HG03439 (cell line): ENCODE data around the gene CXCR6.

Experiments used
- ATAC-seq: cut with Tn5 transposase; IDR thresholded peaks from one replicate; pipeline ENCODE4 v1.9.1; 2021; ENCODE audit warnings: mild to moderate bottlenecking, moderate library complexity; ENCODE audit not compliant: unreplicated experiment

Gene CXCR6

DNA sequence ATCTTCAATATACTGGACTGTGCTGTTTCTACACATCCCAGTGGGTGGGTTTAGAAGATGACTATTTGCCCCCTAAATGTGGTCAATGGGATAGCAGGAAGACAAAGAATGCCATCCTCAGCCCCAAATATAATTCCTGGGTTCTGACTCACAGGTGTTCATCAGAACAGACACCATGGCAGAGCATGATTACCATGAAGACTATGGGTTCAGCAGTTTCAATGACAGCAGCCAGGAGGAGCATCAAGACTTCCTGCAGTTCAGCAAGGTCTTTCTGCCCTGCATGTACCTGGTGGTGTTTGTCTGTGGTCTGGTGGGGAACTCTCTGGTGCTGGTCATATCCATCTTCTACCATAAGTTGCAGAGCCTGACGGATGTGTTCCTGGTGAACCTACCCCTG is 3.0 kb downstream of the CXCR6 start:
- ATAC-seq = no peak

DNA sequence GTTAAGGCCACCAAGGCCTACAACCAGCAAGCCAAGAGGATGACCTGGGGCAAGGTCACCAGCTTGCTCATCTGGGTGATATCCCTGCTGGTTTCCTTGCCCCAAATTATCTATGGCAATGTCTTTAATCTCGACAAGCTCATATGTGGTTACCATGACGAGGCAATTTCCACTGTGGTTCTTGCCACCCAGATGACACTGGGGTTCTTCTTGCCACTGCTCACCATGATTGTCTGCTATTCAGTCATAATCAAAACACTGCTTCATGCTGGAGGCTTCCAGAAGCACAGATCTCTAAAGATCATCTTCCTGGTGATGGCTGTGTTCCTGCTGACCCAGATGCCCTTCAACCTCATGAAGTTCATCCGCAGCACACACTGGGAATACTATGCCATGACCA is 3.6 kb downstream of the CXCR6 start:
- ATAC-seq = no peak

DNA sequence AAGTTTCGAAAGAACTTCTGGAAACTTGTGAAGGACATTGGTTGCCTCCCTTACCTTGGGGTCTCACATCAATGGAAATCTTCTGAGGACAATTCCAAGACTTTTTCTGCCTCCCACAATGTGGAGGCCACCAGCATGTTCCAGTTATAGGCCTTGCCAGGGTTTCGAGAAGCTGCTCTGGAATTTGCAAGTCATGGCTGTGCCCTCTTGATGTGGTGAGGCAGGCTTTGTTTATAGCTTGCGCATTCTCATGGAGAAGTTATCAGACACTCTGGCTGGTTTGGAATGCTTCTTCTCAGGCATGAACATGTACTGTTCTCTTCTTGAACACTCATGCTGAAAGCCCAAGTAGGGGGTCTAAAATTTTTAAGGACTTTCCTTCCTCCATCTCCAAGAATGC is 4.1 kb downstream of the CXCR6 start:
- ATAC-seq = no peak

DNA sequence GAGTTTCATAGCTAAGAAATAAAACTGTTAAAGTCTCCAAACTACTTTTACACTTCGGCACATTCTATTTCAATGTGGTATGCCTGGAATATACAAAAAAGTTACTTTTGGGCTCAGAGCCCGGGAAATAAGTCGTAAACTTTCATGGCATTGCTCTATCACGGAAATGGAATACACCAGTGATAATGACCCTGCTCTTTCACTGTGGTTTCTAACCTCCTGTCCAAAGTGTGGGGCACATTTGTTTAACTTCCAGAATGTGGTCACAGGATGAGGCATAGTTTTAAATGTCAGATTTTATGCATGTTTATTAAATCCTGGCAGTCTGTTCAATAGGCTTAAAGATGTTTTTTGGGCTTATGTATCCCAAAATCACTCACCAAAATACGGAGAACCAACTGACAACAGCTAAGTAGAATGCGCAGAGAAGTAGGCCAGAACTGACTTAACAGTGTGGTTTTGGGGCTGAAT is 5.1 kb downstream of the CXCR6 start:
- ATAC-seq = no peak

DNA sequence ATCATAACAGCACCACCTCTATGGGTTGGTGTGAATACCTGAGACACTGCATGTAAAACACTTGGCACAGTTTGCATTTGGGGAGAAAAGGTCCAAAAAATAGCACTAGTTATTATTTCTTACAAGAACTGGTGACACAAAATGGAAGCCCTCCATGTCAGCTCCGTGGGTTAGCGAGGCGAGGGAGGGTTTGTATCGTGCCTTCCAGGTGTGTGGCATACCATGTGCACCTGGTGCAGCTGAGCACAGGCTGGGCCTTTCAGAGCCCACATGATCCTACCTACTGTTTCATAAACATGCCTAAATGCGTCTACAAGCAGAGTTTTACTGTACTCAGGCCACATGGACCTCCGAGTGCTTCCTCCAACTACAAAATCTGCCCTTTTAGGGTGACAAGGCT is 5.6 kb downstream of the CXCR6 start:
- no peak for ATAC-seq

DNA sequence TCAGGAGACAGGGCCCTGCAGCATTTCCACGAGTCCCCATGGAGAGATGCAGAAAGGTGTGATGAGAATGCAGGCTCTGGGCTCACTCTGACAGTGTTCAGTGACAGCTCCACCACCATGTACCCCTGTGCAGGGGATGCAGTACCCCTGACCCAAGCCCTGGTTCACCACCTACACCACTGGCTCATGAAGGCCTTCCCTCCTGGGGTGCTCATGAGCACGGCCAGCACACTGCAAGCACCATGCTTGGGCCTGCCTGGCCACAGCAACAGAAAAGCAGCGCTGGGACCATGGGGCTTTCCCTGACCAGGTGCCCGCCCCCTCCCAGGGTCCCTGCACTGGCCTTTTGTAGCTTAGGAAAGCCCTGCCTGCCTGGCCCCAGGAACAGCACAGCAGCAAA is 6.2 kb downstream of the CXCR6 start:
- no peak for ATAC-seq

DNA sequence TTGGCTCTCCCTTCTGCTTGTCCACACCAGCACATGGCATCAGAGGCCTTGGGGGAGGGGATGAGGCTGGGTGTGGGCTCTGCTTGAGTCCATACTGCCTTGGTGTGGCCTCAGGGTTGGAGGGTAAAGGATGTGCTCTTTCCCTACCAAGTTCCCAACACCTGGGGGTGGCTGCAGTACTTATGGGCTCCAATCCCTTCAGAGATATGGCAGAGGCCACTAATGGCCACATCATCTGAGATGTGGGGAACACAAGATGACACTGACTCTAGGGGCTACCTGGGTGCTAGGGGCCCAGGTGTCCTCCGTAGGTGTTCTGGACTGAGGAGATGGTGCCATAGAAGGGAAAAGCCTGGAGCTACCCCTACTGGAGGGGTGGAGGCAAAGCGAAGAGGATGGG is 6.9 kb downstream of the CXCR6 start:
- no peak for ATAC-seq

DNA sequence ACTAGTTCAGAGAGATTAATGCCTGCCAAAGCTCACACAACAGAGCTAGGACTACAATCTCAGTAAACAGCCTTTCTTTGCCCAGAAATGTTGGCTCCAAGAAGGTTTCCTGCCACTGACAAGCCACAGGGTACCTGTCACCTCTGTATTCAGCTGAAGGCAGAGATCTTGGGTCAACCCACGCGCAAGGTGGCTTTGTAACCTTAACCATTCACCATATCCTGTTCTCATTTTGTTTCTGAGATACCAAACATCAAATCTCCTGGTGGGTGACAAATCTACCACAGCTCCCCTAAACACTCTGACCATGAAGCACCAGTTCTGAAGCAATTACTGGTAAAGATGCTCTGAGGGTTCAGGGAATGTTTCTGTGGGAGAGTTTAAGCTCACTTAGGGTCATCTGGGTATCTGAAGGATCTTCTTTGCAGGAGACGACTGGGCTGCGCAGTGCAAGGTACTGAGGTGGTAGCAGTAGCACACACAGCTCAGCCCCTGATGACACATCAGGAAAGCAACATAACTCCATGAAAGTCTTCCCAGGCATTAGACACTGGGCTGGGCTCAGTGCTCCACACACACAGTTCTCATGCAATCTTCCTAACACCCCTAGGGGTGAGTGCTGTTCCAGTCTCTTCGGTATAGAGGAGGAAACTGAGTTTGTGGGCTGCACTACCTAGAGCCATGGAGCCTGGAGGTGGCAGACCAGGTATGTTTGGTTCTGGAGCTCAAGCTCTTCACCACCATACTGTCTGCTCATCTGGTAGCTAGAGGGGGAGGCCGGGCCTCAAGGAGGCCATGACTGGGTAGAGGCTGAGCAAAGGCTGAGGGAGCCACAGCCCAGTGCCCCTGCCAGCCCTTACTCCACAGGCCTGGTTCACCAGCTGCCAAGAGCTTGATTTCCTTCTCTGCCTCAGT is 7.7 kb downstream of the CXCR6 start:
- no peak for ATAC-seq

DNA sequence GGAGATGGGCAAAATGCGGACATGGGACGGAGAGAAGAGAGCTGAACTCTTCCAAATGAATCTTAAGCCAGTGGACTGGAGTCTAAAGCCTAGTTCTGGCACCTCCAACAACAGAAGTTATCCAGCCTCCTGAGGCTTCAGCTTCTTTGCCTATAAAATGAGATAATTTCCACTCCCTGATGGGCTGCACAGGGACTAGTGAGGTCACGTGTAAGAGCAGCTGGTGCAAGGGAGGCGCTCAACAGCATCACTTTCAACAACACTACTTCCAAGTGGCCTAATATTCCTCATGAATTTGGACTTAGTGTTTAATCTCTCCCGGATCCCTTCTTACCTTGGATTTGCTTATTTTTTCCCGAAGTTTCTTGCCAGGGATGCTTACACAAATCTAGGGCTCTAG is 8.7 kb downstream of the CXCR6 start:
- ATAC-seq = no peak

DNA sequence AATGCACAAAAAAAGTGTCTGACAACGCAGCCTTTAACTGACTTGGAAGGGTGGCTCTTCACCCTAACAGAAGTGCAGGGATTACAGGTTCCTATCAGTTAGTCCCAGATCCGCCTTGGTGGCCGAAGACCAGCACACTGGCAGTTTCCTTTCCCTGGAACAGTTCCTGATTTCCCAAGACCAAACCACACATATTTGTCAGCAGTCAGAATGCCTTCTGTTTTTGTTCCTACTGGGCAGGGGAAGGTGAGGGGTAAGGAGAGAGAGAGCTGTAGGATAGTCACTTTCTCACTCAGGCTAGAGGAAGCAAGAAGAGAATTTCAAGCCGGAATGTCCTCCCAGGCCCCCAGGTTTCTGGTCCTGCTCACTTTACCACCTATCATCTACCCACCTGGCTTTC is 9.2 kb downstream of the CXCR6 start:
- ATAC-seq = no peak

DNA sequence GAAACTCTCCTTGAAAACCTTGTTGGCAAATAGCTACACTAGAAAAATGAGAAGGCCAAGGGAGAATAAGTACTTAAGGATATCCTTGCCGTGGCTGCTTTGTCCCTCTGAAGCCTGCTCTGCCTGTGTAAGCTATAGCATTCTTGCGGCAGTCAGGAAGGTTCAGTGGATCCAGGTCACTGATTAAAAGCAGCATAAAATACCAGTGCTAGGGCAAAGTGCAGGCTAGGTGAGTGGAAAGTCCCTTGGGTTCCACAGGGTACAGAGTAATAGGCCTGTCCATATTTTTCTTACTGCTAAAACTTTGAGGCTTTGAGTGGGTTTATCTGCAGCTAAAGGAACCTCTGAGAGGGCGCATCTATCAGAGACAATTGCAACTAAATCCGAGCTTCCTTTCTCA is 10.3 kb downstream of the CXCR6 start:
- ATAC-seq = no peak

DNA sequence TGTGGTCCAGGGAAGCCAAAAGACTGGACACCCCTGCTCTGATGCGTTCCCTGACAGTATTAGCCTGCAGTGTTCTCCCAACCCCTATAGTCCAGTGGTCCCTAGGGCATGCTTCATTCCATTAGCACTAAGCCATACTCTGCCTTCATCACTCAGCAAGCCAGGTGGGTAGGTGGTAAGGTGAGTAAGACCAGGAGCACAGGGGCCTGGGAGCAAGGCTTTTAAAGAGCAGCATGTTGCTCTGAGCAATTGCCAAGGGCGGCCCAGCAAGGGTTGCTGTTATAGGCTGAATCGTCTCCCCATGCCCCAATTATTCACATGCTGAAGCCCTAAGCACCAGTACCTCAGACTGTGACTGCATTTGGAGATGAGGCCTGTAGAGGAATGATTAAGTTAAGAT is 11.0 kb downstream of the CXCR6 start:
- no peak for ATAC-seq

DNA sequence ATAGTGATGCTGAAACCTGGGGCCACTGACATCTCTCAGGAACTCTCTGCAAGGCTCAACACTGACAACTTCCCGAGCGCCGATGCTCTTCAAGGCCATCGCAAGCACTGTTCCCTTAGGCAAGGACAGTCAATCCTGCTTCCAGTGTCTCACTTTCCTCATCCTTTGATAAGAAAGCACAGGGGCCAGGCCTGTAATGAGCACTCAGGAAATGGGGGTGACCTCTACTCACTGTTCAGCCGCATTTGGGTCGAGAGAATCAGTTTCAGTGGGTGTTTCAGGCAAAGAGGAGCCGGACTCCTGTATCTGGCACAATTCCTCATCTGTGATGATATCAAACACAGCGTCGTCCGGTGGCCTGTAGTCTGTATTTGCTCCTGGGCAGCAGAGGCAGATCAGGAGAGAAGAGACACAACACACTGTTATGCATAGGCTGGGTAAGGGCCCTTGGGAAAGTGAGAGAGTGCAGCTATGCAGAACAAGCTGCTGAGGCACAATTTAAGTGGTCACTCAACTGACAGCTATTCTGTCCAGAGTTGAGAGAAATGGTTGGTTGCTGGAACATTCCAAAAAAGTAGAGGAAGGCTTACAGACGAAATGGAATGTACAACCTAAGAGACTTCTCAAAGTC is 11.9 kb downstream of the CXCR6 start:
- ATAC-seq = no peak

DNA sequence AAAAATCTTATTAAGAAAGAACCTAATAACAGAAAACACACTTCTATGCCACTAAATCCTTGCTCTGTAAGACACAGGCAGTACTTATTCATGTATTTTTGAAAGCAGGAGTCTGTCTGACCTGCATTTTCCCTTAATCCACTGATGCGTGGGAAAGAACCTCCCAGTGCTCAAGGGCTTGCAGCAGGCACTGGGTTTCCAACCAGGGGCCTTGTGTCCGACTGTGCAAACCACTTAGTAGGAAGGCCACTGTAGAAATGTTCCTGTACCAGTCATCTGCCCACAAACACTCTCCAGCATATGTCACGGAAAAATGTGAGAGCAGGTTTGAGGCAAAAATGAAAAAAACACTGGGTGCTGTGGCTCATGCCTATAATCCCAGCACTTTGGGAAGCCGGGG is 12.4 kb downstream of the CXCR6 start:
- no peak for ATAC-seq

DNA sequence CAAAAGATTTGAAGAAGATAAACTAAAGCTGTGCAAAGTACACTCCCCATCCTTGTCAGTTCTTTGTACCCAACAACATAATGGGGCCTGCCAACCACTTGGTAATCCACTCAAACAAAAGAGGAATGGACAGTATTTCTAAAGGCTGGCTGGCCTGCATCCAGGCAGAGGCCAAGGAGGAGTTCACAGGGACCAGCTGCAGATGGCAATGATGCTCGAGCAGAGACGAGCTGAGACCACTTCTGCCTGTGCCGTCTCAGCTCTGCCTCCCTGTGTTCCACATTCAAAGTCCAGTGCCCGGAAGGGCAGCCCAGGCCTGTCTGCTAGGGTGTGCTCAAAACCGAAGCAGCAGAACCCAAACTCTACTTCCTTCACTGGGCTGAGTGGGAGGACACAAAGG is 14.3 kb downstream of the CXCR6 start:
- no peak for ATAC-seq

DNA sequence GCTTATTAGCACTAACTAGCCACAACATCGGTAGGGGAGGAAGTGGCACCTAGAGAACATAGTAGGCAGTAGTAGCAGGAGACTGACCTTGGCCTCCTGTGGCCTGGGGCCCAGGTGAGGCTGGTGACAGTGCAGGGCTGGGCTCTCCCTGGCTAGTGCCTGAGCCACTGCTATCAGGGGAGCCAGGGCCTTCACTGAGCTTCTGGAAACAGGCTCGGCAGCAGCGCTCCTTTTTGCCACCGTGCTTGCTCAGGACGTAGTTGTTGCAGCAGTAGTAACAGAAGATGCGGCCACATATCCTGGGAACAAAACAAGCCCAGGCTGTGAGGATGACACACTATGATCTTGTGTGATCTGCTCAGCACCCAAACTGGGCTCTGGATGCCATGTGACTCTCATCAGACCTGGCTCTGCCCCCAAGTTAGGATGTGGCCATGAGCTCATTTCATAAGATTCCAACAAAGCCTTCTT is 15.1 kb downstream of the CXCR6 start:
- no peak for ATAC-seq

DNA sequence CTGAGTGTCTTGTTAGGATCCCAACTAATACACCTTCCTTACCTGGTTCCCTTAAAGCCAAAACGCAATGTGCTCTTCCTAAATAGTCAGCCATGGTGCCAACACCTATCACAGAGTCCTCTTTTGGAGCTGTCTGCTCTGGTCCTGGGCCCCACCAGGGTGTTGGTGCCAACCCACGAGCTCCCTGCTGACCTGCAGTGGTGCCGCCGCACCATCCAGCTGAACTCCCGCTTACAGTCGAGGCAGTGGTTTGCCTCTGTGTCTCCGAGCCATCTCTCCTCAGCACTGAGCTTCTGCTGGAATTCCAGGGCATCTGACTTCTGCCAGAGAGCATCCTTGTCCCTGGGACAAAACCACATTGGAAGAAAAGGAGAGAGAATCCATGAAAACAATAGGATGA is 15.9 kb downstream of the CXCR6 start:
- ATAC-seq = no peak

DNA sequence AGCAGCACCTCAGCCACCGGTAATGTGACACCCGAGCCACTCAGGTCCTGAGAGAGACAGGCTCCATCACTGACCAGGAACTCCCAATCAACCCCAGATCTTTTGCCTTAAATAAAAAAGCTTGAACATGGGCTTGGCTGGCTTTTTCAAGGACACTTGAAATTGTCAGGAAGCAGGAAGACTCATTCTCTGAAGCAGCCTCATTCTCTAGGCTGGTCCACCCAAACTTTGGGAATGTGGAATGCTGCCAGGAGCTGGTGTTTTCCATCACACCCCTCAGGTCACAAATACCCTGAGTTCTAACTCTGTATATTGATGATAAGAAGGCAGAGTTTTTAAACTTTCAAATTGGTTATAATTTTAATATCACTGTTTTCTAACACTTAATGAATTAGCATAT is 17.0 kb downstream of the CXCR6 start:
- ATAC-seq = no peak

DNA sequence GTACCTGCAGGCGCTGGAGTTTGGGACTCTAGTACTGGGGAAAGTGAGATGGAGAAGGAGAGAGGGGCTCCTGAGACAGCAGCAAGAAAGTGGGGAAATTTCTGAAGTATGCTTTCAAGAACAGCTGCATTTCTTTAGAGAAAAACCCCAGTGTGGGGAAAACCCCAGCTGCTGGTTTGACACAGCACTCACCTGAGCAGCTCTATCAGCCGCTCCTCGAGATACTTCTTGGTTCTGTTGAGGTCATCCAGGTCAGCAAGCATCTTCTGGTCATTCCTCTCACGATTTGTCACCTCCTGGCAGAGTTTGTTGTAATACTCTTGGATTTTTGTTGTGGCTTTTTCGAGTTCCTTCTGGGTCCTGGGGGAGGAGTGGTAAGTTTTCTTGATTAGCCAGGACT is 18.8 kb downstream of the CXCR6 start:
- no peak for ATAC-seq

DNA sequence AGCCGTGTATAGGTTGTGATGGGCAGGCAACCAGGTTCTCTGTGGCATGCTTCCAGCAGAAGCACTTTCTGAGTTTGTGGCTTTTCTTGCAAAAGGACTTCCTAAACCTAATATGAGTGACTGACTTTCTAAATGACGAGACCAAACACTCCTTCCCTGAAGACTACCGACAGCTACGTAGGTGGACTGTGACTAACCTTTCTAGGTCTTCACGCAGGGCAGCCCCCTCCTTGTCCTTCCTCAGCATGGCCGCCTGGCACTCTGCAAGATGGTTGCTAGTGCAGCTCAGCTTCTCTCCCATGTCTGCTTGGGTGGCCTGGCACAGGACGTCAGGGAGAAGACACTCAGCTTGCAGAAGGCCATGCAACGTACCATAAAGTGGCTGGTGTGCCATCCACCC is 20.9 kb downstream of the CXCR6 start:
- ATAC-seq = no peak

DNA sequence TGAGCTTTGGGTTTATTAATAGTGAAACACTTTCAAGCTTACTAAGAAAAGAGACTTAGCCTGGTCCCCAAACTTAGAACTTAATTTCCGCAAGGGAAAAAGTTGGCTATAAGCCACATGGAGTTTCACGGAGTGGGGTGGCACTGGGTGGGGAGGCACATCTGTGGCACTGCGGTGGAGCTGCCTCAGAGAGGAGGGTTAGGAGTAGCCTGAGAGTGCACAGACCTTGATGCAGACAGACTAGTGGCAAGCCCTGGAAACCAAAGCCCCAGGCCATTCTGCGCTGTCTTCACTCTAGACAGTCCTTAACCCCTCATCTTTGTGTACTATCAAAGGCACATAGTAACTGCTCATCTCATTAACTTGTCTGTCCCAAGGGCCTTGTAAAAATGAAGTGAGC is 22.0 kb downstream of the CXCR6 start:
- ATAC-seq = no peak

DNA sequence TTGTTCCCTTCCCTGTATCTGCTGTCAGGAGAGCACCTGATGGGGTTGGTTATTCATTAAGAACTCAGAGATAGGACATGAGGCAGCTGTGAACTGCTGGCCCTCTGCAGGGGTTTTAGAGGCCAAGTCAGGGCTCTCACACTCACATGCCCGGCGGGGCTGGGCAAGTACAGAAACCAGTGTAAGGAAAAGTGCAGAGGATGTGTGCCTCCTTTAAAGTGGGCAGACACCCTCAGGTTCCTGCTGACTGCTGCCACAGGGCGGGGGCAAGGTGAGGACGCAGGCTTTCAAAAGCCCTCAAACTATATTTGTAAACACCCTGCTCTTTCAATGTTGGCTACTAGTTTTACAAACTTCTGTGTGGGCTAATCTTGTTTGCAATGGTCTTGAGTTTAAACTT is 22.4 kb downstream of the CXCR6 start:
- no peak for ATAC-seq
